HL-60 (cell line): ENCODE results near the gene CAMSAP2.

Source experiments
- DNase-seq, 2 experiments: peaks; one replicate each; pipeline ENCODE4 v3.0.0-alpha.2; 2010 to 2020; ENCODE audit warnings: low read depth in 1 of 2, low spot score in 1 of 2
- H3K27ac ChIP-seq: fragments of 250-450 bp; sonication (Bioruptor Pico); replicated peaks from 2 replicates; pipeline ENCODE4 v1.5.1; 2020; ENCODE audit warnings: mild to moderate bottlenecking, moderate library complexity
- H3K27me3 ChIP-seq: fragments of 250-450 bp; sonication (Bioruptor Pico); 2 replicates; pipeline ENCODE4 v1.5.1; 2021; ENCODE audit warnings: mild to moderate bottlenecking, moderate library complexity; ENCODE audit not compliant: insufficient read depth, poor library complexity, severe bottlenecking
- H3K4me3 ChIP-seq: replicated peaks from 2 replicates; pipeline ENCODE4 v1.5.1; 2011; ENCODE audit warnings: mild to moderate bottlenecking, control low read depth, low read length; ENCODE audit not compliant: insufficient read depth
- CTCF ChIP-seq: IDR thresholded peaks from one replicate; pipeline ENCODE4 v1.5.1; 2011; ENCODE audit warnings: low read length, control low read depth, inconsistent platforms; ENCODE audit not compliant: insufficient read depth
- GABPA ChIP-seq: IDR thresholded peaks from 2 replicates; pipeline ENCODE4 v1.6.1; 2012; ENCODE audit warnings: low read depth
- POLR2AphosphoS5 ChIP-seq: IDR thresholded peaks from 2 replicates; pipeline ENCODE4 v1.6.1; 2012; ENCODE audit warnings: low read depth
- SPI1 ChIP-seq: IDR thresholded peaks from 2 replicates; pipeline ENCODE4 v1.6.1; 2012; ENCODE audit warnings: low read depth, mild to moderate bottlenecking, borderline replicate concordance
- TF ChIP-seq, protein P1 (sequence below): IDR thresholded peaks from 2 replicates; pipeline ENCODE4 v1.6.1; 2012; ENCODE audit warnings: low read depth; ENCODE audit not compliant: insufficient replicate concordance

CAMSAP2 gene

DNA sequence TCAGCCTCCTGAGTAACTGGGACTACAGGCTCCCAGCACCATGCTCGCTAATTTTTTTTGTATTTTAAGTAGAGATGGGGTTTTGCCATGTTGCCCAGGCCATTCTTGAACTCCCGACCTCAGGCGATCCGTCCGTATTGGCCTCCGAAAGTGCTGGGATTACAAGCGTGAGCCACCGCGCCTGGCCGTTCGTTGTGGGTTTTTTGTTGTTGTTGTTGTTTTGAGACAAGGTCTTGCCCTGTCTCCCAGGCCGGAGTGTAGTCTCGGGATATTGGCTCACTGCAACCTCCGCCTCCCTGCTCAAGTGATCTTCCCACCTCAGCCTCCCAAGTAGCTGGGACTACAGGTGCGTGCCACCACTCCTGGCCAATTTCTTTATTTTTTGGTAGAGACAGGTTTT, 151.3 kb downstream of the CAMSAP2 start:
- no peaks in the 10 kb centered on the region for H3K27me3 ChIP-seq
- no peak overlapping the region for H3K4me3 ChIP-seq

GRCh38 chr1:200890818-200891773, 152.4 kb downstream of the CAMSAP2 start:
- H3K27me3 ChIP-seq: no peaks in the 10 kb centered on the region
- H3K27ac ChIP-seq: peak overlapping the region; percentile 95
- peak overlapping the region; percentile 70 for H3K4me3 ChIP-seq
- TF ChIP-seq GABPA (no peak), CTCF (peak; percentile 77), SPI1 (peak; percentile 42; the same call in 1 of the 2 replicates)
- TF ChIP-seq, protein P1, sequence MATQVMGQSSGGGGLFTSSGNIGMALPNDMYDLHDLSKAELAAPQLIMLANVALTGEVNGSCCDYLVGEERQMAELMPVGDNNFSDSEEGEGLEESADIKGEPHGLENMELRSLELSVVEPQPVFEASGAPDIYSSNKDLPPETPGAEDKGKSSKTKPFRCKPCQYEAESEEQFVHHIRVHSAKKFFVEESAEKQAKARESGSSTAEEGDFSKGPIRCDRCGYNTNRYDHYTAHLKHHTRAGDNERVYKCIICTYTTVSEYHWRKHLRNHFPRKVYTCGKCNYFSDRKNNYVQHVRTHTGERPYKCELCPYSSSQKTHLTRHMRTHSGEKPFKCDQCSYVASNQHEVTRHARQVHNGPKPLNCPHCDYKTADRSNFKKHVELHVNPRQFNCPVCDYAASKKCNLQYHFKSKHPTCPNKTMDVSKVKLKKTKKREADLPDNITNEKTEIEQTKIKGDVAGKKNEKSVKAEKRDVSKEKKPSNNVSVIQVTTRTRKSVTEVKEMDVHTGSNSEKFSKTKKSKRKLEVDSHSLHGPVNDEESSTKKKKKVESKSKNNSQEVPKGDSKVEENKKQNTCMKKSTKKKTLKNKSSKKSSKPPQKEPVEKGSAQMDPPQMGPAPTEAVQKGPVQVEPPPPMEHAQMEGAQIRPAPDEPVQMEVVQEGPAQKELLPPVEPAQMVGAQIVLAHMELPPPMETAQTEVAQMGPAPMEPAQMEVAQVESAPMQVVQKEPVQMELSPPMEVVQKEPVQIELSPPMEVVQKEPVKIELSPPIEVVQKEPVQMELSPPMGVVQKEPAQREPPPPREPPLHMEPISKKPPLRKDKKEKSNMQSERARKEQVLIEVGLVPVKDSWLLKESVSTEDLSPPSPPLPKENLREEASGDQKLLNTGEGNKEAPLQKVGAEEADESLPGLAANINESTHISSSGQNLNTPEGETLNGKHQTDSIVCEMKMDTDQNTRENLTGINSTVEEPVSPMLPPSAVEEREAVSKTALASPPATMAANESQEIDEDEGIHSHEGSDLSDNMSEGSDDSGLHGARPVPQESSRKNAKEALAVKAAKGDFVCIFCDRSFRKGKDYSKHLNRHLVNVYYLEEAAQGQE: no peak
- peak; percentile 59 to 60 for DNase-seq

More for the DNA sequence above, 151.3 kb downstream of the CAMSAP2 start:
- TF ChIP-seq SPI1: no peak
- TF ChIP-seq GABPA: no peak
- no peak for TF ChIP-seq CTCF
- no peak for TF ChIP-seq POLR2AphosphoS5
- TF ChIP-seq, protein P1: no peak
- H3K27ac ChIP-seq: no peak overlapping the region
- no peak for DNase-seq

GRCh38 chr1:200891774-200892157, 153.1 kb downstream of the CAMSAP2 start:
- TF ChIP-seq CTCF: no peak
- TF ChIP-seq POLR2AphosphoS5: no peak
- TF ChIP-seq, protein P1: no peak
- TF ChIP-seq SPI1: no peak
- no peak for TF ChIP-seq GABPA
- no peak for DNase-seq
- peak overlapping the region; percentile 70 for H3K4me3 ChIP-seq

More at GRCh38 chr1:200891774-200892157, 153.1 kb downstream of the CAMSAP2 start:
- no peaks in the 10 kb centered on the region for H3K27me3 ChIP-seq
- peak overlapping the region; percentile 95 for H3K27ac ChIP-seq
